ELR (cell line): ENCODE results near the gene ARFGEF3.
"Not testable (repeated sequence)": the region's sequence is repeated elsewhere in the genome, so short reads cannot be mapped to it uniquely, and the experiment has no call there.

Experiments
- DNase-seq: peaks from one replicate; pipeline ENCODE4 v3.0.0-alpha.2; 2015; ENCODE audit warnings: low read depth

The ARFGEF3 gene

GRCh38 chr6:138346302-138347195 is 184.8 kb downstream of the ARFGEF3 start:
- no peak for DNase-seq

- DNase-seq: no peak
Measured at GRCh38 chr6:138347864-138348263, 186.1 kb downstream of the ARFGEF3 start.

GRCh38 chr6:138349891-138350290 is 188.2 kb downstream of the ARFGEF3 start:
- no peak for DNase-seq

GRCh38 chr6:138357928-138358327 is 196.2 kb downstream of the ARFGEF3 start:
- DNase-seq: no peak

GRCh38 chr6:138368684-138369083 is 206.9 kb downstream of the ARFGEF3 start:
- DNase-seq: not testable (repeated sequence)

- DNase-seq: no peak
Measured at GRCh38 chr6:138370631-138371451, 209.1 kb downstream of the ARFGEF3 start.

- no peak for DNase-seq
Measured at GRCh38 chr6:138371452-138371711, 209.6 kb downstream of the ARFGEF3 start.

GRCh38 chr6:138371720-138372119 is 210.0 kb downstream of the ARFGEF3 start:
- DNase-seq: peak; percentile 28

- peak; percentile 47 for DNase-seq
Measured at GRCh38 chr6:138372711-138373463, 211.1 kb downstream of the ARFGEF3 start.

- no peak for DNase-seq
Measured at GRCh38 chr6:138374230-138374629, 212.5 kb downstream of the ARFGEF3 start.

- DNase-seq: no peak
Measured at GRCh38 chr6:138374815-138375214, 213.1 kb downstream of the ARFGEF3 start.

GRCh38 chr6:138377042-138377441 is 215.3 kb downstream of the ARFGEF3 start:
- DNase-seq: no peak

GRCh38 chr6:138377844-138378243 is 216.1 kb downstream of the ARFGEF3 start, which contains the start of gene SMIM28:
SMIM28 (plus strand) TSS chr6:138377905; CDS start chr6:138378073, 168 bp downstream.
- no peak for DNase-seq

GRCh38 chr6:138378463-138378862 is 216.7 kb downstream of the ARFGEF3 start:
- no peak for DNase-seq

GRCh38 chr6:138382498-138383265 is 220.9 kb downstream of the ARFGEF3 start:
- no peak for DNase-seq

- DNase-seq: no peak
Measured at GRCh38 chr6:138383776-138384175, 222.0 kb downstream of the ARFGEF3 start.

- no peak for DNase-seq
Measured at GRCh38 chr6:138386897-138387296, 225.2 kb downstream of the ARFGEF3 start.

GRCh38 chr6:138387577-138388368 is 226.0 kb downstream of the ARFGEF3 start:
- no peak for DNase-seq

- DNase-seq: no peak
Measured at GRCh38 chr6:138389551-138389950, 227.8 kb downstream of the ARFGEF3 start.
